DMS 273 (cell line): ENCODE results near the gene PDIA6.

ENCODE experiments used
- DNase-seq: peaks from one replicate; lab custom pipeline; 2025; ENCODE audit not compliant: unreplicated experiment; lab: John Stamatoyannopoulos, UW

The PDIA6 gene

GRCh38 chr2:10812362-10813162 lies at the start of gene PDIA6:
Gene PDIA6, minus strand, starts transcription at chr2:10812785. Its CDS starts 89 bp downstream, at chr2:10812696.
- peak; percentile 98 for DNase-seq

- no peak for DNase-seq
These were observed 49.7 kb upstream of the PDIA6 start for GRCh38 chr2:10862330-10862729.

- DNase-seq: no peak
These were observed 49.2 kb upstream of the PDIA6 start for GRCh38 chr2:10861765-10862164.

GRCh38 chr2:10860814-10861325 lies 48.3 kb upstream of the PDIA6 start:
- no peak for DNase-seq

- DNase-seq: no peak
These were observed 47.7 kb upstream of the PDIA6 start for GRCh38 chr2:10860081-10860813.

GRCh38 chr2:10859278-10859677 lies 46.7 kb upstream of the PDIA6 start:
- no peak for DNase-seq

- no peak for DNase-seq
These were observed 36.0 kb upstream of the PDIA6 start for GRCh38 chr2:10848541-10848940.

- no peak for DNase-seq
These were observed 34.4 kb upstream of the PDIA6 start for GRCh38 chr2:10847008-10847407.

GRCh38 chr2:10846110-10846861 lies 33.7 kb upstream of the PDIA6 start:
- no peak for DNase-seq

- no peak for DNase-seq
These were observed 33.1 kb upstream of the PDIA6 start for GRCh38 chr2:10845640-10846039.

- DNase-seq: no peak
These were observed 31.5 kb upstream of the PDIA6 start for GRCh38 chr2:10844097-10844496.

GRCh38 chr2:10842506-10842905 lies 29.9 kb upstream of the PDIA6 start:
- DNase-seq: no peak

GRCh38 chr2:10841547-10842219 lies 29.1 kb upstream of the PDIA6 start:
- no peak for DNase-seq

GRCh38 chr2:10839813-10840212 lies 27.2 kb upstream of the PDIA6 start:
- no peak for DNase-seq

- DNase-seq: no peak
These were observed 26.1 kb upstream of the PDIA6 start for GRCh38 chr2:10838734-10839133.

GRCh38 chr2:10837298-10838266 lies 25.0 kb upstream of the PDIA6 start:
- DNase-seq: no peak

GRCh38 chr2:10835052-10835970 lies 22.7 kb upstream of the PDIA6 start:
- peak; percentile 93 for DNase-seq

- no peak for DNase-seq
These were observed 21.6 kb upstream of the PDIA6 start for GRCh38 chr2:10834068-10834655.
